HepG2 (cell line): ENCODE data around the gene HSDL1. TPM values are rescaled to one million over a fixed set of nuclear protein-coding genes. Genes with fewer than 3 reads are reported as not detected.
A peak's percentile ranks its signal among the peaks of the same experiment; 100 is the strongest.

ENCODE experiments used
- ELF3 ChIP-seq: IDR thresholded peaks from 2 replicates; pipeline ENCODE4 v1.6.1; 2016; ENCODE audit warnings: missing genetic modification reagents, missing compliant biosample characterization
- GABPA ChIP-seq, 2 experiments: IDR thresholded peaks; 2 replicates each; pipeline ENCODE4 v1.6.1; 2011 to 2016; ENCODE audit warnings: low read depth in 2 of 2, low read length in 1 of 2, missing biosample characterization in 1 of 2, missing genetic modification characterization in 1 of 2
- SCMH1 ChIP-seq: sonication (generic); formaldehyde crosslinking; IDR thresholded peaks from 2 replicates; pipeline ENCODE4 v1.9.0; 2021; ENCODE audit warnings: missing genetic modification reagents, mild to moderate bottlenecking, borderline replicate concordance
- SIX1 ChIP-seq: sonication (generic); formaldehyde crosslinking; IDR thresholded peaks from 2 replicates; pipeline ENCODE4 v1.4.0; 2020; ENCODE audit warnings: missing genetic modification reagents, borderline replicate concordance
- SP4 ChIP-seq: sonication (generic); formaldehyde crosslinking; IDR thresholded peaks from 2 replicates; pipeline ENCODE4 v1.8.1; 2023; ENCODE audit warnings: mild to moderate bottlenecking, missing genetic modification reagents
- TCF7L2 ChIP-seq: IDR thresholded peaks from 2 replicates; pipeline ENCODE4 v1.6.1; 2011; ENCODE audit warnings: mild to moderate bottlenecking, low read depth, low read length, moderate library complexity
- ZMYM2 ChIP-seq: sonication (generic); formaldehyde crosslinking; IDR thresholded peaks from 2 replicates; pipeline ENCODE4 v1.8.0; 2022; ENCODE audit warnings: mild to moderate bottlenecking, missing genetic modification reagents
- ZNF326 ChIP-seq: sonication (generic); formaldehyde crosslinking; IDR thresholded peaks from 2 replicates; pipeline ENCODE4 v1.4.0; 2020; ENCODE audit warnings: missing genetic modification reagents, borderline replicate concordance
- ZNF484 ChIP-seq: sonication (generic); formaldehyde crosslinking; IDR thresholded peaks from 2 replicates; pipeline ENCODE4 v1.5.1; 2020; ENCODE audit warnings: mild to moderate bottlenecking, low read depth, missing genetic modification reagents, borderline replicate concordance
- ZNF567 ChIP-seq: sonication (generic); formaldehyde crosslinking; IDR thresholded peaks from 2 replicates; pipeline ENCODE4 v1.8.1; 2023; ENCODE audit warnings: mild to moderate bottlenecking, missing genetic modification reagents, borderline replicate concordance
- polyA plus RNA-seq, 8 experiments: library from polyadenylated mRNA; depleted of rRNA in 3 of 8; stranded (reverse) in 7 of 8; unstranded in 1 of 8; fragments of >200 nt; fragmentation: Illumina TruSeq in 4 of 8; extraction: Trizol in 4 of 8; gene quantifications; 2 replicates each; pipeline versions ENCODE4 v1.2.1 to v1.2.3, GENCODE V29; 2011 to 2016; ENCODE audit warnings: low read depth in 4 of 8, missing spikeins in 1 of 8, mixed read lengths in 1 of 8; ENCODE audit not compliant: insufficient read depth in 1 of 8
- total RNA-seq, 5 experiments: library from RNA; depleted of rRNA; stranded (reverse); fragments of >200 nt; fragmentation: Illumina TruSeq; extraction: Trizol; gene quantifications; 2 replicates each; pipeline ENCODE4 v1.2.3, GENCODE V29; 2016; ENCODE audit warnings: low read depth in 1 of 5
- TF ChIP-seq, protein P1 (sequence below): sonication (generic); formaldehyde crosslinking; IDR thresholded peaks from 2 replicates; pipeline ENCODE4 v1.8.1; 2022; ENCODE audit warnings: mild to moderate bottlenecking, missing genetic modification reagents
- TF ChIP-seq, protein P2 (sequence below): sonication (generic); formaldehyde crosslinking; IDR thresholded peaks from 2 replicates; pipeline ENCODE4 v1.5.0; 2020; ENCODE audit warnings: mild to moderate bottlenecking, missing genetic modification reagents
- TF ChIP-seq, protein P3 (sequence below): IDR thresholded peaks from 2 replicates; pipeline ENCODE4 v1.6.1; 2016; ENCODE audit warnings: mild to moderate bottlenecking, missing biosample characterization, missing genetic modification reagents
- TF ChIP-seq, protein P4 (sequence below): sonication (generic); formaldehyde crosslinking; IDR thresholded peaks from 2 replicates; pipeline ENCODE4 v1.4.0; 2020; ENCODE audit warnings: missing genetic modification reagents
- TF ChIP-seq, protein P5 (sequence below): sonication (generic); formaldehyde crosslinking; IDR thresholded peaks from 2 replicates; pipeline ENCODE4; 2020; ENCODE audit warnings: missing genetic modification reagents, mild to moderate bottlenecking, borderline replicate concordance
- TF ChIP-seq, protein P6 (sequence below): sonication (generic); formaldehyde crosslinking; conservative IDR thresholded peaks from 2 replicates; pipeline ENCODE4 v1.4.0; 2020; ENCODE audit warnings: missing genetic modification reagents

Gene HSDL1
- total and polyA plus RNA-seq, 2 of the 13 experiments (the other 11 are each of a cell fraction or from before 2014, with no cell fraction given), result 49.2 to 49.7 TPM

DNA sequence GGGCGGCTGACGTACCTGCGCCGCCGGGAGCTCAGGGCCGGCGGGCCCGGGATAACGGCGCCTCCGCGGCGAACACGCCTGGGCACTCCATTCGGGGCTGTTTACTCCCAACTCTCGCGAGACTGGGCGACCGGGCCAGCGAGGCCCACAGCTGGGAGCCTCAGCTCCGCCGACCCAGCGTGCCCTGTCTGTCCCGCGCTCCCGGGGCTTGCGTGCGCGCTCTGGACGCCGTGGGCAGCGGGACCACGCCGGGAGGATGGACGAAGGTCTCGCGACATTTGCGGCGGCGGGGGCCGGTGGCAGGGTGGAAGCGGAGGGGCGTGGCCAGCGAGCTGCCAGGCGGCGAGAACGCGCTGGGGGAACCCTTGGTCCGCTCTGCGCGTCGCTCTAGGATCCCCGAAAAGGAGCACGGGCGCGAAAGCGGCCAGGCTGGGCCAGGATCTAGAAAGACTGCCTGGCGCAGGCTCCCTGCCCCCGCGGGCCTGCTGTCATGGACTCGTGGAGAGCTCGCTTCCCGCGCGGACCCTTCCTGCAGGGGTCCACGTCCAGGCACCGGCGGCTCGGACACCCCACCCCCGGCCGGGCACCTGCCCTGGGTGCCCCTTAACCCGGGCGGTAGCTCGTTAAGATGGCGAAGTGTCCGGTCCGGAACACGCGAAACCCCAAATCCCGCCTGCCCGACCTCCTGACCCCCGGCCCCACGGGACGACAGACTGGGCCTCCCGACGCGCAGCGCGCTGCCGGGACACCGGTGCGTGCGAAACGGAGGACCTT is 28.1 kb downstream of the HSDL1 start, which contains the start of gene MBTPS1 (continued):
- TF ChIP-seq, protein P1, sequence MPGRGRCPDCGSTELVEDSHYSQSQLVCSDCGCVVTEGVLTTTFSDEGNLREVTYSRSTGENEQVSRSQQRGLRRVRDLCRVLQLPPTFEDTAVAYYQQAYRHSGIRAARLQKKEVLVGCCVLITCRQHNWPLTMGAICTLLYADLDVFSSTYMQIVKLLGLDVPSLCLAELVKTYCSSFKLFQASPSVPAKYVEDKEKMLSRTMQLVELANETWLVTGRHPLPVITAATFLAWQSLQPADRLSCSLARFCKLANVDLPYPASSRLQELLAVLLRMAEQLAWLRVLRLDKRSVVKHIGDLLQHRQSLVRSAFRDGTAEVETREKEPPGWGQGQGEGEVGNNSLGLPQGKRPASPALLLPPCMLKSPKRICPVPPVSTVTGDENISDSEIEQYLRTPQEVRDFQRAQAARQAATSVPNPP (CRISPR knock-in tag), result peak; percentile 66; the same call in 1 of the 2 replicates
- peak; percentile 66 for TF ChIP-seq ZMYM2
- TF ChIP-seq ZNF326, result 0 out of 2 replicates have a peak, but pooled peaks have one; percentile 48
- TF ChIP-seq SIX1 (CRISPR knock-in tag), result no peak
- peak; percentile 79 for TF ChIP-seq SP4
- TF ChIP-seq, protein P2, sequence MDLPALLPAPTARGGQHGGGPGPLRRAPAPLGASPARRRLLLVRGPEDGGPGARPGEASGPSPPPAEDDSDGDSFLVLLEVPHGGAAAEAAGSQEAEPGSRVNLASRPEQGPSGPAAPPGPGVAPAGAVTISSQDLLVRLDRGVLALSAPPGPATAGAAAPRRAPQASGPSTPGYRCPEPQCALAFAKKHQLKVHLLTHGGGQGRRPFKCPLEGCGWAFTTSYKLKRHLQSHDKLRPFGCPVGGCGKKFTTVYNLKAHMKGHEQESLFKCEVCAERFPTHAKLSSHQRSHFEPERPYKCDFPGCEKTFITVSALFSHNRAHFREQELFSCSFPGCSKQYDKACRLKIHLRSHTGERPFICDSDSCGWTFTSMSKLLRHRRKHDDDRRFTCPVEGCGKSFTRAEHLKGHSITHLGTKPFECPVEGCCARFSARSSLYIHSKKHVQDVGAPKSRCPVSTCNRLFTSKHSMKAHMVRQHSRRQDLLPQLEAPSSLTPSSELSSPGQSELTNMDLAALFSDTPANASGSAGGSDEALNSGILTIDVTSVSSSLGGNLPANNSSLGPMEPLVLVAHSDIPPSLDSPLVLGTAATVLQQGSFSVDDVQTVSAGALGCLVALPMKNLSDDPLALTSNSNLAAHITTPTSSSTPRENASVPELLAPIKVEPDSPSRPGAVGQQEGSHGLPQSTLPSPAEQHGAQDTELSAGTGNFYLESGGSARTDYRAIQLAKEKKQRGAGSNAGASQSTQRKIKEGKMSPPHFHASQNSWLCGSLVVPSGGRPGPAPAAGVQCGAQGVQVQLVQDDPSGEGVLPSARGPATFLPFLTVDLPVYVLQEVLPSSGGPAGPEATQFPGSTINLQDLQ (CRISPR knock-in tag), result peak; percentile 52; the same call in 1 of the 2 replicates
- TF ChIP-seq ZNF567, result peak; percentile 92
- TF ChIP-seq, protein P3, sequence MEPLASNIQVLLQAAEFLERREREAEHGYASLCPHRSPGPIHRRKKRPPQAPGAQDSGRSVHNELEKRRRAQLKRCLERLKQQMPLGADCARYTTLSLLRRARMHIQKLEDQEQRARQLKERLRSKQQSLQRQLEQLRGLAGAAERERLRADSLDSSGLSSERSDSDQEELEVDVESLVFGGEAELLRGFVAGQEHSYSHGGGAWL, result peak; percentile 89
- TF ChIP-seq, protein P4, sequence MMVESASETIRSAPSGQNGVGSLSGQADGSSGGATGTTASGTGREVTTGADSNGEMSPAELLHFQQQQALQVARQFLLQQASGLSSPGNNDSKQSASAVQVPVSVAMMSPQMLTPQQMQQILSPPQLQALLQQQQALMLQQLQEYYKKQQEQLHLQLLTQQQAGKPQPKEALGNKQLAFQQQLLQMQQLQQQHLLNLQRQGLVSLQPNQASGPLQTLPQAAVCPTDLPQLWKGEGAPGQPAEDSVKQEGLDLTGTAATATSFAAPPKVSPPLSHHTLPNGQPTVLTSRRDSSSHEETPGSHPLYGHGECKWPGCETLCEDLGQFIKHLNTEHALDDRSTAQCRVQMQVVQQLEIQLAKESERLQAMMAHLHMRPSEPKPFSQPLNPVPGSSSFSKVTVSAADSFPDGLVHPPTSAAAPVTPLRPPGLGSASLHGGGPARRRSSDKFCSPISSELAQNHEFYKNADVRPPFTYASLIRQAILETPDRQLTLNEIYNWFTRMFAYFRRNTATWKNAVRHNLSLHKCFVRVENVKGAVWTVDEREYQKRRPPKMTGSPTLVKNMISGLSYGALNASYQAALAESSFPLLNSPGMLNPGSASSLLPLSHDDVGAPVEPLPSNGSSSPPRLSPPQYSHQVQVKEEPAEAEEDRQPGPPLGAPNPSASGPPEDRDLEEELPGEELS, result no peak
- TF ChIP-seq, protein P5, sequence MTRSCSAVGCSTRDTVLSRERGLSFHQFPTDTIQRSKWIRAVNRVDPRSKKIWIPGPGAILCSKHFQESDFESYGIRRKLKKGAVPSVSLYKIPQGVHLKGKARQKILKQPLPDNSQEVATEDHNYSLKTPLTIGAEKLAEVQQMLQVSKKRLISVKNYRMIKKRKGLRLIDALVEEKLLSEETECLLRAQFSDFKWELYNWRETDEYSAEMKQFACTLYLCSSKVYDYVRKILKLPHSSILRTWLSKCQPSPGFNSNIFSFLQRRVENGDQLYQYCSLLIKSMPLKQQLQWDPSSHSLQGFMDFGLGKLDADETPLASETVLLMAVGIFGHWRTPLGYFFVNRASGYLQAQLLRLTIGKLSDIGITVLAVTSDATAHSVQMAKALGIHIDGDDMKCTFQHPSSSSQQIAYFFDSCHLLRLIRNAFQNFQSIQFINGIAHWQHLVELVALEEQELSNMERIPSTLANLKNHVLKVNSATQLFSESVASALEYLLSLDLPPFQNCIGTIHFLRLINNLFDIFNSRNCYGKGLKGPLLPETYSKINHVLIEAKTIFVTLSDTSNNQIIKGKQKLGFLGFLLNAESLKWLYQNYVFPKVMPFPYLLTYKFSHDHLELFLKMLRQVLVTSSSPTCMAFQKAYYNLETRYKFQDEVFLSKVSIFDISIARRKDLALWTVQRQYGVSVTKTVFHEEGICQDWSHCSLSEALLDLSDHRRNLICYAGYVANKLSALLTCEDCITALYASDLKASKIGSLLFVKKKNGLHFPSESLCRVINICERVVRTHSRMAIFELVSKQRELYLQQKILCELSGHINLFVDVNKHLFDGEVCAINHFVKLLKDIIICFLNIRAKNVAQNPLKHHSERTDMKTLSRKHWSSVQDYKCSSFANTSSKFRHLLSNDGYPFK (CRISPR knock-in tag), result peak; percentile 88
- no peak for TF ChIP-seq TCF7L2
- no peak for TF ChIP-seq SCMH1 (CRISPR knock-in tag)
- TF ChIP-seq ELF3 (CRISPR knock-in tag), result peak; percentile 59; the same call in 1 of the 2 replicates
- no peak for TF ChIP-seq GABPA (IDR thresholded peaks at IDR 0.05; ENCODE audit: low read depth, low read length)
- TF ChIP-seq GABPA (CRISPR knock-in tag; IDR thresholded peaks at IDR 0.05; ENCODE audit: low read depth), result no peak; the same call in none of the 2 replicates
- TF ChIP-seq, protein P6, sequence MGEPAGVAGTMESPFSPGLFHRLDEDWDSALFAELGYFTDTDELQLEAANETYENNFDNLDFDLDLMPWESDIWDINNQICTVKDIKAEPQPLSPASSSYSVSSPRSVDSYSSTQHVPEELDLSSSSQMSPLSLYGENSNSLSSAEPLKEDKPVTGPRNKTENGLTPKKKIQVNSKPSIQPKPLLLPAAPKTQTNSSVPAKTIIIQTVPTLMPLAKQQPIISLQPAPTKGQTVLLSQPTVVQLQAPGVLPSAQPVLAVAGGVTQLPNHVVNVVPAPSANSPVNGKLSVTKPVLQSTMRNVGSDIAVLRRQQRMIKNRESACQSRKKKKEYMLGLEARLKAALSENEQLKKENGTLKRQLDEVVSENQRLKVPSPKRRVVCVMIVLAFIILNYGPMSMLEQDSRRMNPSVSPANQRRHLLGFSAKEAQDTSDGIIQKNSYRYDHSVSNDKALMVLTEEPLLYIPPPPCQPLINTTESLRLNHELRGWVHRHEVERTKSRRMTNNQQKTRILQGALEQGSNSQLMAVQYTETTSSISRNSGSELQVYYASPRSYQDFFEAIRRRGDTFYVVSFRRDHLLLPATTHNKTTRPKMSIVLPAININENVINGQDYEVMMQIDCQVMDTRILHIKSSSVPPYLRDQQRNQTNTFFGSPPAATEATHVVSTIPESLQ (CRISPR knock-in tag), result no peak
- no peak for TF ChIP-seq ZNF484
